H1 (cell line): Measurements from ENCODE around the gene ADD3. TPM values are rescaled to one million over a fixed set of nuclear protein-coding genes. Genes with fewer than 3 reads are reported as not detected.

ENCODE experiments used
- CTCF ChIA-PET: fragments of 300-600 bp; sonication (Branson Sonifier 250); formaldehyde crosslinking; loops from one replicate; lab custom pipeline; 2021; ENCODE audit not compliant: partially characterized antibody; lab: Charles Lee
- POLR2A ChIA-PET: fragments of 300-600 bp; sonication (Branson Sonifier 250); formaldehyde crosslinking; loops from one replicate; lab custom pipeline; 2021; ENCODE audit warnings: inconsistent platforms; ENCODE audit not compliant: partially characterized antibody; lab: Charles Lee
- DNase-seq, 2 experiments: peaks; one replicate each; pipeline versions ENCODE4 v3.0.0 to v3.0.0-alpha.2; 2010 to 2022; ENCODE audit warnings: low spot score in 2 of 2, low read depth in 1 of 2, mixed read lengths in 1 of 2
- FAIRE-seq: peaks from 2 replicates; lab custom pipeline; 2011; peaks lifted over from hg19 to GRCh38; lab: Jason Lieb, UNC
- H2AFZ ChIP-seq: 2 replicates; pipeline ENCODE4 v1.8.1; 2012; ENCODE audit warnings: low read length, inconsistent platforms
- H2AK5ac ChIP-seq: 2 replicates; pipeline ENCODE4 v1.6.1; 2013; ENCODE audit warnings: low read depth, low read length
- H2BK120ac ChIP-seq: replicated peaks from 2 replicates; pipeline ENCODE3; 2013; ENCODE audit warnings: low read depth, low read length, inconsistent platforms
- H2BK12ac ChIP-seq: 2 replicates; pipeline ENCODE4 v1.6.1; 2013; ENCODE audit warnings: low read depth, low read length
- H2BK15ac ChIP-seq: 2 replicates; pipeline ENCODE4 v1.6.1; 2013; ENCODE audit warnings: low read length
- H2BK20ac ChIP-seq: 2 replicates; pipeline ENCODE4 v1.6.1; 2013; ENCODE audit warnings: low read length
- H2BK5ac ChIP-seq: 2 replicates; pipeline ENCODE4 v1.6.1; 2013; ENCODE audit warnings: low read depth, low read length
- H3K14ac ChIP-seq: 2 replicates; pipeline ENCODE4 v1.6.1; 2013; ENCODE audit warnings: inconsistent platforms; ENCODE audit not compliant: insufficient read length
- H3K18ac ChIP-seq: 2 replicates; pipeline ENCODE4 v1.6.1; 2013; ENCODE audit warnings: low read length; ENCODE audit errors: extremely low read depth
- H3K23ac ChIP-seq: 2 replicates; pipeline ENCODE4 v1.6.1; 2013; ENCODE audit warnings: inconsistent platforms; ENCODE audit not compliant: insufficient read length
- H3K23me2 ChIP-seq: 2 replicates; pipeline ENCODE4 v1.6.1; 2013; ENCODE audit warnings: low read depth, low read length
- H3K27ac ChIP-seq: 2 replicates; pipeline ENCODE4 v1.6.1; 2011; ENCODE audit warnings: low read depth, low read length, inconsistent platforms
- H3K27me3 ChIP-seq, 4 experiments: replicated peaks in 1 of 4; 1 replicate in 1 of 4; 2 replicates in 3 of 4; pipeline versions ENCODE4 v1.6.1 to v1.8.1; 2011 to 2013; ENCODE audit warnings: low read length in 3 of 4, mild to moderate bottlenecking in 3 of 4, inconsistent platforms in 2 of 4, mixed read lengths in 2 of 4, moderate library complexity in 1 of 4; ENCODE audit not compliant: control insufficient read depth in 3 of 4, insufficient read depth in 3 of 4; ENCODE audit errors: extremely low read depth in 1 of 4
- H3K36me3 ChIP-seq, 4 experiments: 2 replicates each; pipeline versions ENCODE4 v1.6.1 to v1.8.1; 2011 to 2013; ENCODE audit warnings: mild to moderate bottlenecking in 4 of 4, low read length in 3 of 4, moderate library complexity in 2 of 4, control low read depth in 1 of 4, inconsistent platforms in 1 of 4; ENCODE audit not compliant: insufficient read depth in 4 of 4, control insufficient read depth in 2 of 4
- H3K4ac ChIP-seq: replicated peaks from 2 replicates; pipeline ENCODE3; 2013; ENCODE audit warnings: low read length, low read depth, mixed read lengths, inconsistent platforms; ENCODE audit not compliant: insufficient read length
- H3K4me1 ChIP-seq, 4 experiments: replicated peaks in 1 of 4; 1 replicate in 1 of 4; 2 replicates in 3 of 4; pipeline versions ENCODE4 v1.6.1 to v1.8.1; 2011 to 2013; ENCODE audit warnings: low read length in 3 of 4, inconsistent platforms in 2 of 4, mixed read lengths in 1 of 4; ENCODE audit not compliant: insufficient read depth in 4 of 4, control insufficient read depth in 3 of 4
- H3K4me2 ChIP-seq, 2 experiments: 2 replicates each; pipeline versions ENCODE4 v1.6.1 to v1.8.1; 2011 to 2013; ENCODE audit warnings: low read depth in 2 of 2, low read length in 2 of 2, control low read depth in 1 of 2, inconsistent platforms in 1 of 2, mild to moderate bottlenecking in 1 of 2; ENCODE audit not compliant: insufficient read depth in 1 of 2
- H3K4me3 ChIP-seq, 4 experiments: fragments of 200-600, 300-600 bp in 1 of 4; sonication (generic), shearing (Covaris generic), sonication (Bioruptor Twin) in 1 of 4; 2 replicates each; pipeline versions ENCODE4 v1.5.1 to v1.8.1; 2011 to 2016; ENCODE audit warnings: low read length in 4 of 4, low read depth in 3 of 4, control low read depth in 2 of 4, inconsistent platforms in 2 of 4, mild to moderate bottlenecking in 2 of 4, mixed read lengths in 1 of 4, moderate library complexity in 1 of 4; ENCODE audit not compliant: insufficient read depth in 2 of 4; ENCODE audit errors: extremely low read depth in 1 of 4
- H3K56ac ChIP-seq: replicated peaks from 2 replicates; pipeline ENCODE3; 2013; ENCODE audit warnings: low read depth, mild to moderate bottlenecking, mixed read lengths, low read length, inconsistent platforms; ENCODE audit not compliant: insufficient read length
- H3K79me1 ChIP-seq: 2 replicates; pipeline ENCODE4 v1.6.1; 2013; ENCODE audit warnings: low read depth, low read length, control low read depth
- H3K79me2 ChIP-seq, 2 experiments: 2 replicates each; pipeline versions ENCODE4 v1.6.1 to v1.8.1; 2012 to 2013; ENCODE audit warnings: low read length in 2 of 2, mild to moderate bottlenecking in 2 of 2, inconsistent platforms in 1 of 2; ENCODE audit not compliant: insufficient read depth in 2 of 2, control insufficient read depth in 1 of 2
- H3K9ac ChIP-seq, 4 experiments: replicated peaks in 1 of 4; 1 replicate in 1 of 4; 2 replicates in 3 of 4; pipeline versions ENCODE4 v1.6.1 to v1.8.1; 2011 to 2013; ENCODE audit warnings: low read depth in 3 of 4, low read length in 3 of 4, control low read depth in 2 of 4, mild to moderate bottlenecking in 2 of 4, moderate library complexity in 2 of 4, inconsistent platforms in 1 of 4; ENCODE audit errors: extremely low read depth in 1 of 4
- H3K9me3 ChIP-seq, 2 experiments: 2 replicates each; pipeline versions ENCODE4 v1.6.1 to v1.8.1; 2012 to 2013; ENCODE audit warnings: mild to moderate bottlenecking in 2 of 2, moderate library complexity in 2 of 2, control low read depth in 1 of 2, inconsistent platforms in 1 of 2, low read depth in 1 of 2, low read length in 1 of 2, mixed read lengths in 1 of 2; ENCODE audit not compliant: insufficient read depth in 2 of 2
- H4K20me1 ChIP-seq, 2 experiments: replicated peaks in 1 of 2; 2 replicates each; pipeline versions ENCODE3 to v1.8.1; 2011 to 2013; ENCODE audit warnings: inconsistent platforms in 2 of 2, low read length in 2 of 2, mild to moderate bottlenecking in 1 of 2; ENCODE audit not compliant: insufficient read depth in 2 of 2, control insufficient read depth in 1 of 2
- H4K5ac ChIP-seq: 2 replicates; pipeline ENCODE4 v1.6.1; 2013; ENCODE audit warnings: low read length, low read depth, mixed read lengths, inconsistent platforms; ENCODE audit not compliant: insufficient read length
- H4K8ac ChIP-seq: 2 replicates; pipeline ENCODE4 v1.8.0; 2013; ENCODE audit warnings: mild to moderate bottlenecking, moderate library complexity, low read length, inconsistent platforms; ENCODE audit not compliant: insufficient read depth; ENCODE audit errors: extremely low read depth
- H4K91ac ChIP-seq: replicated peaks from 2 replicates; pipeline ENCODE3; 2013; ENCODE audit warnings: low read length, mixed read lengths, inconsistent platforms; ENCODE audit not compliant: insufficient read length
- CEBPB ChIP-seq: IDR thresholded peaks from 2 replicates; pipeline ENCODE4 v1.6.1; 2012; ENCODE audit warnings: low read depth, low read length
- KDM5A ChIP-seq: fragments of 200-600 bp; IDR thresholded peaks from 2 replicates; pipeline ENCODE4 v1.7.1; 2012; ENCODE audit warnings: mild to moderate bottlenecking, low read length, inconsistent platforms, mixed read lengths
- RNF2 ChIP-seq: fragments of 200-900, 300-1000 bp; sonication (generic); IDR thresholded peaks from 2 replicates; pipeline ENCODE4 v1.7.1; 2016; ENCODE audit warnings: borderline replicate concordance, low read depth, mild to moderate bottlenecking, antibody characterized with exemption, low read length; ENCODE audit not compliant: poor library complexity, severe bottlenecking; ENCODE audit errors: missing control alignments
- SP4 ChIP-seq: IDR thresholded peaks from 2 replicates; pipeline ENCODE4 v1.6.1; 2012; ENCODE audit warnings: low read length, inconsistent platforms
- TCF12 ChIP-seq: IDR thresholded peaks from 2 replicates; pipeline ENCODE4 v1.6.1; 2011; ENCODE audit warnings: low read depth, mild to moderate bottlenecking, low read length
- WGBS, 2 experiments: shearing (Covaris generic) in 1 of 2; methylation state at CpG; one replicate each; pipeline versions ENCODE4 v1.1.6 to v1.1.7; 2013 to 2015; ENCODE audit warnings: low lambda C conversion rate in 2 of 2, mixed read lengths in 2 of 2, inconsistent platforms in 1 of 2, low coverage in 1 of 2, missing lambda C conversion rate in 1 of 2; ENCODE audit not compliant: insufficient replicate concordance in 2 of 2, insufficient coverage in 1 of 2, insufficient read length in 1 of 2; ENCODE audit errors: extremely low coverage in 1 of 2, missing lambda C conversion rate in 1 of 2; 5-methylcytosine and 5-hydroxymethylcytosine counted together
- polyA plus RNA-seq, 7 experiments: library from polyadenylated mRNA; depleted of rRNA in 3 of 7; stranded (reverse) in 5 of 7; unstranded in 2 of 7; fragments of >200 nt in 5 of 7; fragments of 200-250 nt in 2 of 7; gene quantifications; 1 replicate in 5 of 7; 2 replicates in 1 of 7; 4 replicates in 1 of 7; pipeline versions ENCODE4 v1.2.1 to v1.2.3, GENCODE V29; 2011 to 2013; ENCODE audit warnings: missing spikeins in 2 of 7, mixed read lengths in 2 of 7
- total RNA-seq: library from RNA; stranded (reverse); fragmentation: NEBNext Ultra II Directional; extraction: Animal tissue kit (Norgen Biotek cat#: 25700); gene quantifications from 2 replicates; pipeline ENCODE4 v1.2.1, GENCODE V29; 2021

ADD3 gene
- total and polyA plus RNA-seq, 2 of the 8 experiments (the other 6 are each of a cell fraction or from before 2014, with no cell fraction given): 44.7 to 85.6 TPM

DNA sequence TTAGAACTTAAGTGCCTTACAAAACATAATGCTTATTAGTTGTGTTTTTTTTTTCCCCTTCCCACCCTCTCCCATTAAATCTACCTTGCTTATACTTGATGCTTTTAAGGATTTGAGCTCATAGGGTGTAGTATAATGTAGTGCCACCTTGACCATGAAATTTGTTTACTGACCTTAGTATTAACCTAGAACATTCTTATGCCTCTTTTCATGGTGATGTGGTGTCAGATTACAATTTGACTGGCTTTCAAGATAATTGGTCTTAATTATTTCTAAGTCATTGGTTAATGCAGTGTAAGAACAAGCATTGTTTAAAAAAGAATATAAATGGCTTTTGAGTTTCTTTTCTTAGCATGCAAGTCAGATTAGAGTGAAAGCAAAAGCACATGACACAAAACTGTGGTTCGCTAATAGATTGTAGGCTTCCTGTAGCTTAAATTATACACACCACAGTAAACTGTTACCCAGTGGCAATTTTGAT, 61.8 kb downstream of the ADD3 start:
- Histone ChIP-seq H3K23ac (no peak overlapping the region), H3K27me3 (no peaks in the 10 kb centered on the region), H3K79me1 (no peaks in the 10 kb centered on the region), H4K8ac (no peak overlapping the region), H3K56ac (no peak overlapping the region), H4K20me1 (peaks cover 0 to 8% of the 10 kb centered on the region in 2 experiments), H2AK5ac (no peak overlapping the region), H3K9me3 (no peaks in the 10 kb centered on the region), H3K14ac (no peak overlapping the region), H3K36me3 (no peaks in the 10 kb centered on the region)
- 55% methylated on average over 1 of the region's 1 CpG; no CpG with 5 or more reads in 1 of the 2 experiments for WGBS, 2 experiments
- TF ChIP-seq RNF2: no peak
- no peak for TF ChIP-seq KDM5A
- no peak for TF ChIP-seq TCF12
- no peak for TF ChIP-seq SP4
- no peak for TF ChIP-seq CEBPB
- TF ChIP-seq, all 59 proteins: peak for 0
- Histone ChIP-seq H2AFZ (no peak overlapping the region), H3K4ac (no peak overlapping the region), H2BK20ac (no peak overlapping the region), H4K5ac (no peak overlapping the region), H2BK12ac (no peak overlapping the region), H3K4me1 (peaks cover 0 to 10% (median 4%) of the 10 kb centered on the region in 4 experiments; a peak in 4 of 7 replicates), H3K18ac (no peak overlapping the region), H3K9ac (no peak overlapping the region), H2BK5ac (no peak overlapping the region), H3K79me2 (peaks cover 0 to 46% of the 10 kb centered on the region in 2 experiments; a peak in 2 of 4 replicates), H2BK15ac (no peak overlapping the region), H4K91ac (no peak overlapping the region), H3K23me2 (no peaks in the 10 kb centered on the region), H2BK120ac (no peak overlapping the region), H3K4me3 (no peak overlapping the region), H3K4me2 (no peak overlapping the region), H3K27ac (no peak overlapping the region)
- ChIA-PET POLR2A (no interaction called here), CTCF (interaction anchor here (0.5 to 4.3 kb wide), 4 partner anchors 10 to 215 kb away, joined by 3 to 22 read pairs (median 4); no protein-coding TSS in a partner anchor)
- no peak for FAIRE-seq
- no peak for DNase-seq
